ENCODE results near the gene CNTNAP2.

GRCh38 chr7:146510088-146510680, 393.6 kb downstream of the CNTNAP2 start:
- TF ChIP-seq POLR2A (IDR thresholded peaks at IDR 0.05) (no peak), CTCF (IDR thresholded peaks at IDR 0.05) (no peak)

All from testis (tissue), 2 donors.